Stomach (tissue), 9 donors: ENCODE data around the gene FAM131A. TPM values are rescaled to one million over a fixed set of nuclear protein-coding genes. Genes with fewer than 3 reads are reported as not detected.
A peak's percentile ranks its signal among the peaks of the same experiment; 100 is the strongest.

Experiments
- DNase-seq, 2 donors: peaks; one replicate each; pipeline versions ENCODE4 v3.0.0 to v3.0.0-alpha.2; 2013 to 2019
- H3K27ac ChIP-seq, 5 donors: fragments of 200-600 bp in 4 of 5; sonication (generic) in 4 of 5; one replicate each; pipeline ENCODE4 v1.5.1; 2013 to 2019; ENCODE audit warnings: mild to moderate bottlenecking in 1 of 5, moderate library complexity in 1 of 5
- H3K27me3 ChIP-seq, 3 donors: fragments of 200-600 bp; sonication (generic); one replicate each; pipeline ENCODE4 v1.5.1; 2017 to 2019; ENCODE audit warnings: mixed run types in 1 of 3
- H3K36me3 ChIP-seq, 4 donors: fragments of 200-600 bp; sonication (generic); 1 replicate in 3 of 4; 2 replicates in 1 of 4; pipeline ENCODE4 v1.5.1; 2016 to 2019
- H3K4me1 ChIP-seq, 4 donors: fragments of 200-600 bp; sonication (generic); one replicate each; pipeline ENCODE4 v1.5.1; 2016 to 2019
- H3K4me3 ChIP-seq, 4 donors: fragments of 200-600 bp; sonication (generic) in 3 of 4; one replicate each; pipeline ENCODE4 v1.5.1; 2016 to 2019; ENCODE audit warnings: mild to moderate bottlenecking in 1 of 4
- H3K9me3 ChIP-seq, 4 donors: fragments of 200-600 bp; sonication (generic); one replicate each; pipeline ENCODE4 v1.5.1; 2016 to 2019
- CTCF ChIP-seq, 7 experiments: fragments of 450-650 bp in 4 of 7; fragments of 200-600 bp in 3 of 7; sonication (generic) in 3 of 7; IDR thresholded peaks; one replicate each; pipeline ENCODE4 v1.5.1; 2016 to 2019; ENCODE audit warnings: antibody characterized with exemption in 7 of 7, control low read depth in 2 of 7, mild to moderate bottlenecking in 1 of 7
- EP300 ChIP-seq: sonication (generic); formaldehyde crosslinking; IDR thresholded peaks from one replicate; pipeline ENCODE4 v1.6.1; 2017; ENCODE audit warnings: antibody characterized with exemption
- POLR2A ChIP-seq, 4 donors: fragments of 450-650 bp; IDR thresholded peaks; one replicate each; pipeline ENCODE4 v1.6.1; 2016; ENCODE audit warnings: antibody characterized with exemption in 4 of 4, control low read depth in 2 of 4, mild to moderate bottlenecking in 1 of 4, moderate library complexity in 1 of 4
- POLR2AphosphoS5 ChIP-seq, 3 donors: sonication (generic); formaldehyde crosslinking; IDR thresholded peaks; one replicate each; pipeline ENCODE4 v1.6.1; 2016; ENCODE audit warnings: antibody characterized with exemption in 3 of 3
- WGBS, 5 donors: extraction: QIAGEN DNeasy Blood & Tissue Kit in 3 of 5; methylation state at CpG; one replicate each; pipeline versions ENCODE4 v1.1.5 to v1.1.7; 2013 to 2018; 5-methylcytosine and 5-hydroxymethylcytosine counted together
- intact Hi-C: fragments of 100-400 bp; cut with DNase I; formaldehyde crosslinking; loops from one replicate; pipeline ENCODE4 v1.15.1; 2023; ENCODE audit warnings: low total_unique reads
- polyA plus RNA-seq, 3 donors: library from polyadenylated mRNA; stranded (reverse); fragments of 200-250 nt; gene quantifications; one replicate each; pipeline ENCODE4 v1.2.3, GENCODE V29; 2013
- total RNA-seq, 5 donors: library from RNA; depleted of rRNA; stranded (reverse); fragments of >200 nt; gene quantifications; one replicate each; pipeline versions ENCODE4 v1.1.0 to v1.2.3, GENCODE V29; 2014 to 2016
- donor health status: healthy with polysubstance abuse.
- donor health status: Bipolar disorder and iron deficiency.
- donor health status: healthy.

FAM131A gene
- total and polyA plus RNA-seq, 8 donors, result 1.8 to 73.2 (median 12.8) TPM

- peaks cover 15 to 56% (median 22%) of the 10 kb centered on the region in 4 donors for H3K4me1 ChIP-seq
- DNase-seq, result no peak
- no peaks in the 10 kb centered on the region for H3K9me3 ChIP-seq
- H3K36me3 ChIP-seq, result peaks cover 71 to 79% (median 78%) of the 10 kb centered on the region in 4 donors
- TF ChIP-seq POLR2AphosphoS5 (IDR thresholded peaks at IDR 0.05), result peak in 1 of 3 donors; percentile 16
- no peak for TF ChIP-seq POLR2A (IDR thresholded peaks at IDR 0.05)
- peak overlapping the region in 4 of 5 donors; percentile 24 to 99 (median 78) for H3K27ac ChIP-seq
- no peaks in the 10 kb centered on the region for H3K27me3 ChIP-seq
- WGBS, 5 donors, result 73 to 85% (median 79%) methylated on average over 10 of the region's 10 CpGs
- no peak overlapping the region for H3K4me3 ChIP-seq
- intact Hi-C loops, result no loop called here
These were observed 4.9 kb upstream of the FAM131A start for GRCh38 chr3:184332370-184333090.

GRCh38 chr3:184333190-184333589, 4.2 kb upstream of the FAM131A start:
- H3K36me3 ChIP-seq, result peaks cover 65 to 72% (median 72%) of the 10 kb centered on the region in 4 donors

GRCh38 chr3:184333700-184334099, 3.7 kb upstream of the FAM131A start:
- WGBS, 5 donors, result 74 to 84% (median 81%) methylated on average over 2 to 3 of the region's 3 CpGs
- Histone ChIP-seq H3K4me3 (no peak overlapping the region), H3K4me1 (peaks cover 26 to 68% (median 33%) of the 10 kb centered on the region in 4 donors), H3K27ac (peak overlapping the region in 4 of 5 donors; percentile 21 to 99 (median 78)), H3K27me3 (no peaks in the 10 kb centered on the region), H3K36me3 (peaks cover 60 to 67% (median 66%) of the 10 kb centered on the region in 4 donors), H3K9me3 (no peaks in the 10 kb centered on the region)
- no peak for DNase-seq
- TF ChIP-seq POLR2A (IDR thresholded peaks at IDR 0.05), result no peak
- TF ChIP-seq CTCF (IDR thresholded peaks at IDR 0.05), result no peak
- TF ChIP-seq EP300, result no peak
- no peak for TF ChIP-seq POLR2AphosphoS5 (IDR thresholded peaks at IDR 0.05)
- intact Hi-C loops, result no loop called here

More at GRCh38 chr3:184333190-184333589, 4.2 kb upstream of the FAM131A start:
- TF ChIP-seq POLR2A (IDR thresholded peaks at IDR 0.05) (no peak), EP300 (no peak), CTCF (IDR thresholded peaks at IDR 0.05) (no peak), POLR2AphosphoS5 (IDR thresholded peaks at IDR 0.05) (no peak)
- peaks cover 21 to 63% (median 28%) of the 10 kb centered on the region in 4 donors for H3K4me1 ChIP-seq
- no peak overlapping the region for H3K4me3 ChIP-seq
- H3K9me3 ChIP-seq, result no peaks in the 10 kb centered on the region
- no peak for DNase-seq
- WGBS, 5 donors, result 72 to 79% (median 78%) methylated on average over 6 of the region's 6 CpGs
- H3K27ac ChIP-seq, result peak overlapping the region in 4 of 5 donors; percentile 24 to 99 (median 78)
- intact Hi-C loops, result no loop called here
- H3K27me3 ChIP-seq, result no peaks in the 10 kb centered on the region

GRCh38 chr3:184334470-184335158, 2.8 kb upstream of the FAM131A start:
- peak overlapping the region; percentile 43 to 99 (median 98) for H3K27ac ChIP-seq
- peaks cover 34 to 77% (median 41%) of the 10 kb centered on the region in 4 donors for H3K4me1 ChIP-seq
- no peak overlapping the region for H3K4me3 ChIP-seq
- 66 to 78% (median 72%) methylated on average over 15 of the region's 15 CpGs for WGBS, 5 donors
- intact Hi-C loops, result no loop called here
- peaks cover 50 to 58% (median 57%) of the 10 kb centered on the region in 4 donors for H3K36me3 ChIP-seq
- no peaks in the 10 kb centered on the region for H3K9me3 ChIP-seq
- H3K27me3 ChIP-seq, result no peaks in the 10 kb centered on the region
- DNase-seq, result no peak
- TF ChIP-seq POLR2A (IDR thresholded peaks at IDR 0.05) (no peak), CTCF (IDR thresholded peaks at IDR 0.05) (no peak), EP300 (no peak)
